GM19438 (cell line): ENCODE measurements around the gene SP140.
A peak's percentile ranks its signal among the peaks of the same experiment; 100 is the strongest.
"Not testable (repeated sequence)": the region's sequence is repeated elsewhere in the genome, so short reads cannot be mapped to it uniquely, and the experiment has no call there.

Experiments
- ATAC-seq: cut with Tn5 transposase; IDR thresholded peaks from one replicate; pipeline ENCODE4 v1.9.1; 2021; ENCODE audit warnings: low read depth; ENCODE audit not compliant: unreplicated experiment

SP140 gene

DNA sequence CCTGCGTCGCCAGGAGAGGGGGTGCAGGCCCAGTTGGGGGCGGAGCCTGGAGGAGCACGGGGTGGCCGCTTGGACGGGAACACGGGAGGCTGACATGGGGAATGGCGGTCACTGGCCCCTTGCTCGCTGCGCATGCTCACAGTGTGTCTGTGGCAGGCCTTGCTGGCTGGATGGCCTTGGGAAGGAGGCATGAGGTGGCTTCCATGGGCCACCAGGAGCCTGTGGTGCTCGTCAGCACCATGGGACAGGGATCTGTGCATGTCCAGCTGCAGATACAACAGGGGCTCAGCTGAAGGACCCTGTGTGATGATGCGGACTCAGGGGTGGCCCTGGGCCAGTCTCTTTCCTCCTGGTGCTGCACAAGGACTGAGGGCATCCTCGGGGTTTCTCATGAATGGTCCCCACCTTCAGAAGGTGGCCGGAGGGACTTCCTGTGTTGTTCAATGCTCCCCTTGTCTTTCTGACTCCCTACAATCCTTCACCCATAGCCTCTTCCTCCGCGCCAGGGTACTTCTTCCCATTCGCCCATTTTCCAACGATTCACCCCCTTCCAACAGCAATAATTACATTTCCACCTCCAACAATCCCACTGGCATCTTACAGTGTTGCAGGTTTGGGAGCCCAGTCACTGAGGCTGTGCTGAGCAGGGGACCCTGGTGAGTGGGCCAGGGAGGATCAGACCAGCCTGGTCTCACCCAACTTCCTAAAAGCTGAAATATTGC lies 98.0 kb downstream of the SP140 start:
- ATAC-seq = no peak

DNA sequence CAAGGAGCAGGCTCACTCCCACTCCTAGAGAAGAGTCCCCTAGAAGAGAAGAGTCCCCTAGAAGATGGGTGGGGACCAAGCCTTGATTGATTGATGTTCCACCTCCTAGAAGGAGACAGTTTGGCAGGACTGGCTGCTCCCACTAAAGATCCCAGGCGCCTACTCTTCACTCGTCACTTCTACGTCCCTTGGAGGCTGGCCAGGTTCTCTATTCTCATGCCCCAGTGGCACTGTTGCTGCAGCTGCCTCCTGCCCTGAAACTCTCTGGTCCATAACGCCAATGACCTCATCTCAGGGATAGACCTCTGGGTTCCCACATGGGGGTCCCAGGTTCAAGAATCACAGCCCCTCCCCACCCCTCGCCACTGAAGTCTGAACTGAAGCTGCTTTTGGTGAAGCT lies 99.0 kb downstream of the SP140 start:
- ATAC-seq = no peak

- ATAC-seq = no peak
These were observed 100.0 kb downstream of the SP140 start for GRCh38 chr2:230325316-230326243.

DNA sequence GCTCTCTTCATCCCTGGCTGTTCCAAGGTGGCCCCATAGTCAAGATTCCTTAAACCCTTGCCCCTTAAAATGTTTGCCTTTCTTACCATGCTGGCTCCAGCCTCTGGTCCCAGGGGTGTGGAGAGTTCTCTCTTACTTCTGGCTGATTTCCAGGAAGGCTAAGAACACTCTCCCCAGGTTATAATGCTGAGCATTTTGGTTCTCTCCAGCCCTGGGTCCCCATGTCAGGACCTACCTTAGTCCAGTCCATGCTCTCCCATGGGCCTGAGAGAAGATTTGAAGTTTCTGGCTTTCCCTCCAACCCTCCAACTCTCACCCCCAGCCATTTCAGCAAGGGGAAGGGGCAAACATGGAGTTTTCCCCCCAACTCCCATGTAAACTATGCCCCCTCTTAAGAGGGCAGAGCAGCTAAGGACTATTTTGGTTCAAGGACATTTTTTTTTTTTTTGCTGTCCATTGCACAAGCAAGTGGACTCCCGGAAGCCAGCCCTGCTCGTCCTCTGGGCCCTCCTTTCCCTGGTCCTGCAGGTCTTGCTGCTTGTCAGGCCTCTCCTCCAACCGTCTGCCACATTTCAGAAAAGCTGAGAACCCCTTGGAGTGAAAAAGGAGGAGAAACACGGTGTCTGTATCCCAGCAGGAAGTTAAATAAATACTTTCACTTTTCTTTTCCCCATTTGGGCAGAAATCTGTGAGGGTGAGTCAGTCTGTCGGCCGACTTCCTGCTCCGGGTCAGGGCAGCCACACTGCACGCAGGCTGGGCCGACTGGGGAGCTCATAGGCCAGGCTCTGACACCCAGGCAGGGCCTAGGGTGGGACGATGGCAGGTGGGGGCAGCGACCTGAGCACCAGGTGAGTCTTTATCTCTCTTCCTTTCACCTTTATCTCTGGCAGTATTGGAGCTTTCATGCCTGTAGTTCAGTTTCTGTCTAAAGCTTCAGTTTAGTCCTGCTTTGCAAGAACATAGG lies 101.2 kb downstream of the SP140 start, which contains the start of gene SP140L:
Gene SP140L, plus strand, starts transcription at position 741 of the 965 bp plus-strand sequence. Its CDS starts 77 bp downstream, at position 818.
- peak; percentile 88 for ATAC-seq

GRCh38 chr2:230327418-230328154 lies 102.0 kb downstream of the SP140 start:
- peak; percentile 64 for ATAC-seq

DNA sequence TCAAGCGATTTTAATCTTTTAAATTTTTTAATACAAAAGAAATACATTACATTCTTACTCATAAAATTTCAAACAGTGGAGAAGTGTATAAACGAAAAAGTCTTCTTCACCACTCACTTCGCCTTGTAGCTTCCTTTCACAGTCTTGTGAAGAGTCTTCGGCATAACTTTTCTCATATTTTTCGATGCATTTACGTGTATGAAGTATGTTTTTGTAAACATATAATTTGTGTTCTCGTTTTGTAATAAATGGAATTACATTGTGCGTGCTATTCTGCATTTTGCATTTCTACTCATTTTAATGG lies 102.6 kb downstream of the SP140 start:
- no peak for ATAC-seq

DNA sequence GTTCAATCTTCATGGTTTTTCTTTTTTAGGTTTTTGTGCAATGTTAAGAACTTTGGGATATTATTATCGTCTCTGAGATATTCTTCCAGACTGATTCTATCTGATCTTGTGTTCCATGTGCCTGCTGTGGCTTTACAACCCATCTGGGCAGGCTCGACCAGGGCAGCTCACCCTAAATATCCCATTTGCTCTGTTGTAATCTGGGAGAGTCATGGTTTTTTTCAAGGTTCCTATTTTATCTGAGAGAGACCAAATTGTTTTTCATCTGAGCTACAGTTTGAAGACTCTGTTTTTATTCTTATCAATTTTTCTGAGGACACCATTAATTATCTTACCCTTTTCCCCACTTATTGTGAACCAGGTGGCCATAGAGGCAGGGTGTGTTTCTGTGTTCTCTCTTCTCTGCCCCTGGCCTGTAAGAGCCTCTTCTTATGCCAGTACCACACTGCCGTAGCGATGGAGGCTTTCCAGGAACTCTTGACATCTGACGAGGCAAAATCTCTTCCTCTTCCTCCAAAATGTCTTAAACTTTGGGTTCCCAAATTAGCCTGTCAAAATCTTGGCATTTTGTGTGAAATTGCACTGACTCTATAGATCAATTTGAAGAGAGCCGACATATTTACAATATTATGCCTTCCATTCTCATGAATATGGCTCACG lies 104.5 kb downstream of the SP140 start:
- ATAC-seq = no peak

- ATAC-seq = no peak
These were observed 105.2 kb downstream of the SP140 start for GRCh38 chr2:230330725-230331124.

GRCh38 chr2:230335461-230335863 lies 109.9 kb downstream of the SP140 start:
- no peak for ATAC-seq

DNA sequence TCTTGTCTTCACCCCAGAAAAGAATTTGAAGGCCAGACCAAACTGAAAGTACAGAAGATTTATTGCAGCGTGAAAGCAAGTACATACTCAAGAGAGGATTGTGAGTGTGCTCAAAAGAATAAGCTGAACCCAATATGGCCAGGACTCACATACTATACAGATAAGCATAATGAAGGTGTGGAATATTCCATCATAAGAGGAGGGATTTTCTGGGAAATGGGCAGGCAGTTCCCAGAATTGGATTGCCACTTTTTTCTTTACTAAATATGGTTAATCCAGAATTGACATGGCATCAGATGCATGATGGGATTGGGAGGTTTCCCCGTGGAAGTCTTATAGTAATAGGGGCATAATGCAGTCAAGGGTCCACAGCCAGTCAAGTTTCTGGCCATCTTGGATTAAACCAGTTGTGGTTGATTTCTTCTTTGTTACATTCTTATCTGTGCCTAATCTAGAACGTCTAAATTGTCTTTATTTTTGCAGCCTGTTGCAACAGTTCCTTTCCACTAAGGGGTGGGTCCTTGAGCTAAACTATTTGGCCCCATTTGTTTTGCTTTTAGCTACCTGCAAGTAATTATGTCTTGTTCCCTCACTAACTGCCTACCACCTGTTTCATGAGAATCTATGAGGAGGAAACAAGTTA lies 110.4 kb downstream of the SP140 start:
- ATAC-seq = no peak

- ATAC-seq = not testable (repeated sequence)
These were observed 116.5 kb downstream of the SP140 start for GRCh38 chr2:230341936-230342528.

GRCh38 chr2:230343041-230343624 lies 117.6 kb downstream of the SP140 start:
- ATAC-seq = not testable (repeated sequence)

- ATAC-seq = no peak
These were observed 118.2 kb downstream of the SP140 start for GRCh38 chr2:230343747-230344146.

DNA sequence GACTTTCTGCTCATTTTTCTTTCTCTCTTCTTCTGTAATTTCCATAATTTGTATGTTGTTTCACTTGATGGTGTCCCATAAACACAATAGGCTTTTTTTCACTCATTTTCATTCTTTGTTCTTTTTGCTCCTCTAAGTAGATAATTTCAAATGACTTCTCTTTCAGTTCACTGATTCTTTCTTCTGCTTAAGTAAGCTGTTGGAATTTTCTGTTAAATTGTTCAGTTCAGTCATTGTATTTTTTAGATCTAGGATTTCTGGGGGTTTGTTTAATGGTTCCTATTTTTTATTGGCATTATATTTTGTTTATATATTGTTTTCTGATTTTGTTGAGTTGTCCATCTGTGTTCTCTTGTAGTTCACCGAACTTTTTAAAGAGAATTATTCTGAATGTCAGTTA lies 120.9 kb downstream of the SP140 start:
- no peak for ATAC-seq

DNA sequence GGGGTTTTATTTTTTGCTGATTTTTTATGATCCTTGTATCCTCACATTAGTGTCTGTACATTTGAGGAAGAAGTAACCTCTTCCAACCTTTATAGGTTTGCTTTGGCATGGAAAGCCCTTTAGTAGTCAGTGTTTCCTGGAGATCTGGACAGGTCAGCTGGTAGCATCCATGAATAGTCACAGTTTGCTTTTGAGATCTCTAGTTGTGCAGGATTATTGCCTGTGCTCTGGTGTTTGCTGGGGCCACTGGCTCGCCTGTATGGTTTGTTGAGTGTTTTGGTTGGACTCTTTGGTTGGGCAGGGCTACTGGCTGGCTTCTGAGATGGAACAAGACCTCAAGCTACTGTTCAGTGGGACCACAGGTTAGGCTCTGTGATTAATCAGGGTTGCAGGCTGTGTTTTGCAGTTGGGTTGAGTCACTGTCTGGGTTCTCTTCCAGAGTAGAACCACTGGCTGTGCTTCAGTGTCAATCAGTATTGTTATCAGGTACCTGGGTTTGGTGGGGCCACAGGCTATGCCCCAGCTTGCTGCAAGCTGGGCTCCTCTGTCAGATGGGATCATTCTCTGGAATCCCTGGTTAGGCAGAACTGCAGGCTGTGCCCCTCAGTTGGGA lies 121.5 kb downstream of the SP140 start:
- no peak for ATAC-seq

GRCh38 chr2:230347659-230348305 lies 122.2 kb downstream of the SP140 start:
- peak; percentile 70 for ATAC-seq

DNA sequence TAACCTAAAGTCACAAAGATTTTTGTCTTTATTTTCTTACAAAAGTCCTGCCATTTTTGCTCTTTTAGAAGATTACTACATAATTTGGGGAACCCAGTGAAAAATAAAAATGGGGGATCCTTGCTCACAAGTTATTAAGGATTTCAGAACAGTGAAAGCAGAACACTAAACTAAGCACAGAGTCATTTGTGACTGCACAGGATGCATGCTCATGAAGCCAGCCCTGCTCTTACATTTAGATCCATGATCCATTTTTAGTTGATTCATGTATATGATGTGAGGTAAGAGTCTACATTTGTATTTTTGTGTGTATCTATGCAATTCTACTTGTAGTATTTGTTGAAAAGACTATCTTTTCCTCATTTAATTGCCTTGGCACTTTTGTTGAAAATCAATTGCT lies 123.3 kb downstream of the SP140 start:
- no peak for ATAC-seq
